HG02610 (cell line): ENCODE results near the gene PLEKHD1.

Experiments
- ATAC-seq: cut with Tn5 transposase; IDR thresholded peaks from one replicate; pipeline ENCODE4 v1.9.1; 2021; ENCODE audit warnings: mild to moderate bottlenecking, moderate library complexity; ENCODE audit not compliant: unreplicated experiment

The PLEKHD1 gene

GRCh38 chr14:69547701-69548348 is 63.3 kb downstream of the PLEKHD1 start:
- no peak for ATAC-seq

GRCh38 chr14:69548566-69548965 is 64.0 kb downstream of the PLEKHD1 start:
- ATAC-seq, result no peak

- ATAC-seq, result no peak
These were observed 67.0 kb downstream of the PLEKHD1 start for GRCh38 chr14:69551511-69551910.

- ATAC-seq, result no peak
These were observed 68.7 kb downstream of the PLEKHD1 start for GRCh38 chr14:69553252-69553651.

- ATAC-seq, result no peak
These were observed 70.0 kb downstream of the PLEKHD1 start for GRCh38 chr14:69554500-69554899.

GRCh38 chr14:69558774-69559173 is 74.2 kb downstream of the PLEKHD1 start:
- ATAC-seq, result no peak

- no peak for ATAC-seq
These were observed 75.1 kb downstream of the PLEKHD1 start for GRCh38 chr14:69559581-69560011.

- no peak for ATAC-seq
These were observed 76.3 kb downstream of the PLEKHD1 start for GRCh38 chr14:69560826-69561225.

GRCh38 chr14:69561893-69562292 is 77.4 kb downstream of the PLEKHD1 start:
- ATAC-seq, result no peak

GRCh38 chr14:69567563-69567962 is 83.0 kb downstream of the PLEKHD1 start:
- ATAC-seq, result no peak

- no peak for ATAC-seq
These were observed 85.3 kb downstream of the PLEKHD1 start for GRCh38 chr14:69569859-69570258.

- ATAC-seq, result no peak
These were observed 86.4 kb downstream of the PLEKHD1 start for GRCh38 chr14:69570836-69571330.

GRCh38 chr14:69571449-69572029 is 87.0 kb downstream of the PLEKHD1 start:
- no peak for ATAC-seq

GRCh38 chr14:69572030-69572840 is 87.7 kb downstream of the PLEKHD1 start:
- no peak for ATAC-seq

GRCh38 chr14:69572841-69573135 is 88.3 kb downstream of the PLEKHD1 start:
- ATAC-seq, result no peak

GRCh38 chr14:69573205-69573830 is 88.8 kb downstream of the PLEKHD1 start:
- no peak for ATAC-seq

- no peak for ATAC-seq
These were observed 89.3 kb downstream of the PLEKHD1 start for GRCh38 chr14:69573831-69574262.

- ATAC-seq, result no peak
These were observed 89.9 kb downstream of the PLEKHD1 start, which contains the start of gene CCDC177 for GRCh38 chr14:69574263-69574953. Gene CCDC177, minus strand, starts transcription at chr14:69574871. Its CDS starts 1,249 bp downstream, at chr14:69573622.

- no peak for ATAC-seq
These were observed 90.4 kb downstream of the PLEKHD1 start for GRCh38 chr14:69574954-69575295.

GRCh38 chr14:69579476-69579875 is 94.9 kb downstream of the PLEKHD1 start:
- ATAC-seq, result no peak
